NCI-H2081 treated with DMSO at 0.1 percent for 48 hours (cell line): ENCODE results near the gene TIMM44.
A peak's percentile ranks its signal among the peaks of the same experiment; 100 is the strongest.

Experiments used
- DNase-seq: peaks from one replicate; lab custom pipeline; 2025; lab: John Stamatoyannopoulos, UW

The TIMM44 gene, protein sequence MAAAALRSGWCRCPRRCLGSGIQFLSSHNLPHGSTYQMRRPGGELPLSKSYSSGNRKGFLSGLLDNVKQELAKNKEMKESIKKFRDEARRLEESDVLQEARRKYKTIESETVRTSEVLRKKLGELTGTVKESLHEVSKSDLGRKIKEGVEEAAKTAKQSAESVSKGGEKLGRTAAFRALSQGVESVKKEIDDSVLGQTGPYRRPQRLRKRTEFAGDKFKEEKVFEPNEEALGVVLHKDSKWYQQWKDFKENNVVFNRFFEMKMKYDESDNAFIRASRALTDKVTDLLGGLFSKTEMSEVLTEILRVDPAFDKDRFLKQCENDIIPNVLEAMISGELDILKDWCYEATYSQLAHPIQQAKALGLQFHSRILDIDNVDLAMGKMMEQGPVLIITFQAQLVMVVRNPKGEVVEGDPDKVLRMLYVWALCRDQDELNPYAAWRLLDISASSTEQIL

DNA sequence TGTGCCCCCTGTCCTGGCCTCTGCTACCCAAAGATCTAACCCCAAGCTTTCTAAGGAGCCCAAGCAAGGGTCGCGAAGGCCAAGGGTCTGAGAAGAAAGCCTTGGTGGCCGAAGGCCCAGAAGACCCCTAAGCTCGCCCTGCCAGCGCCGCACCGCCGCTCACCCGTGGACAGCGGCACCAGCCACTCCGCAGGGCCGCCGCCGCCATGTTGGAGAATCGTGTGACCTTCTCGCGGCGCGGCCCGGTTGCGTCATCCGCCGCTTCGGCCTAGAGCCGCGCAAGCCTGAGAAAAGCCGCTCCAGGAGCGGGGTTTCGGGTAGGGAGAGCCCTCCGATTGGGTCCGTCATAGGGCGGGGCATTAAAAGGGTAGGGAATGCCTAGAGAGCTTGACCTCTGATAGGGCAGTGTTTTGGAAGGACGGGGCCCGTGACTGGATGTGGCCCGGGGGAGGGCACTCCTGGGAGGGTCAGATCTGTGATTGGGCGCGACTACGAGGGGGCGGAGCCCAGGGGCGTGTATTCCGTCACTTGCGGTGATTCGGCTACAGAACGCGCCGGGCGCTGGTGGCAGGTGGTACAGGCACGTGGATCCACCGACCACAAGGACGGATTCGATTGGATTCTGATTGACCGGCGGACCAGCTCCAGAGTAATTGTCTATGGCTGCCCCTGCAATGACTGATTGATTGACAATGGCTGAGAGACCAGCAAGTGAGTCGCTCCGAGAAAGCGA is at the start of gene TIMM44:
Gene TIMM44 (minus strand): TSS at position 223 of the 733 bp plus-strand sequence. CDS start 15 bp downstream, at position 208.
- DNase-seq: peak; percentile 97

DNA sequence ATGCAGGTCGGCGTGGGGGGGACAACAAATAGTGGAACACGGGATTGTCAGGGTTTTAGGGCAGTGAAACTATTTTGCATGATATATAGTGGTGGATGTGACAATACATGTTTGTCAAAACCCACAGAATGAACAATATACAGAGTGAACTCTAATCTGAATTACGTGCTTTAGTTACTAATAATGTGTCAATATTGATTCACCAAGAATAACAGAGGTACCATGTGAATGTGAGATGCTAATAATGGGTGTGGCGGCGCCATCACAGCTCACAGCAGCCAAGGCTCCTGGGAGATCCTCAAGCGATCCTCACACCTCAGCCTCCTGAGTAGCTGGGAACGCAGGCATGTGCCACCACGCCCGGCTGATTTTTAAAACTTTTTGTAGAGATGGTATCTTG is 49.1 kb upstream of the TIMM44 start:
- DNase-seq: no peak

DNA sequence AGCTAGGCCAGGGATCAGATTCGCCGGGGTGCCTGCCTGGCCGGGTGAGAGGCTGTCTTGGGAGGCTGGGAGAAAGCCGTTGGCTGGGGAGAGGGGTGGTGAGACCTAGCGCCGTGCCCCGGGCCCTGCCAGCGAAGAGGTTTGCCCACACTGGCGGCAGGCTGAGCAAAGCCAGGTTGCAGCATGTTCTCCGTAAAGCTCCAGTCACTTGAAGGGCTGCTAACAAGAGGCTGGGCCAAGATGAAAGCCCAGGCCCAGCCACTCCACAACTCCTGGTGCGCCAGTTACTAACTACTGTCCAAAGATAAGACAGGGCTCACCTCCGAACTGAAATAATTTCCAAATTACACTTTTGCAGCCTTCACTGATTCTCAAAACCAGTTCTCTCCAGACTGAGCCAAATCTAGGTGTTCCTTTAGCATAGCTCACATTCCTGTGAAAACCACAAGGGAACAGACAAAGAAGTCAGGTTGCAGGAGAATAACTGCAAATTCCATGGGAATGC is 45.7 kb upstream of the TIMM44 start:
- no peak for DNase-seq

DNA sequence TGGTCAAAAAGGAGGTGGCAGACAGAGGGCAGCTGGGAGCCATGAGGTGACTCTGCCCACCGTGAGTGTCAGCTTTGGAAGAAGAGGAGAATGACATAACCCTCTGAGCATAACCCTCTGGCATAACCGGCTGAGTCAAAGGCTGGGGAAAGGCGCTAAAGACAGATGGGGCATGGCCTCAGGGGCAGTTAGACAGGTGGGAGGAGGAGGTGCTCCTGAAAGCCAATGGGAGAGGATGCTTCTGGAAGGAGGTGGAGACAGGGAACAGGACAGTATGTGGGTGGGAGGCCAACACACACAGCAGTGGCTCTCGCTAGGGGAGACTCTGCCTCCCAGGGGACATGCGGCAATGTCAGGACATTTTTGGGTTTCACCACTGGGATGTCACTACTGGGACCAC is 44.8 kb upstream of the TIMM44 start:
- DNase-seq: no peak

DNA sequence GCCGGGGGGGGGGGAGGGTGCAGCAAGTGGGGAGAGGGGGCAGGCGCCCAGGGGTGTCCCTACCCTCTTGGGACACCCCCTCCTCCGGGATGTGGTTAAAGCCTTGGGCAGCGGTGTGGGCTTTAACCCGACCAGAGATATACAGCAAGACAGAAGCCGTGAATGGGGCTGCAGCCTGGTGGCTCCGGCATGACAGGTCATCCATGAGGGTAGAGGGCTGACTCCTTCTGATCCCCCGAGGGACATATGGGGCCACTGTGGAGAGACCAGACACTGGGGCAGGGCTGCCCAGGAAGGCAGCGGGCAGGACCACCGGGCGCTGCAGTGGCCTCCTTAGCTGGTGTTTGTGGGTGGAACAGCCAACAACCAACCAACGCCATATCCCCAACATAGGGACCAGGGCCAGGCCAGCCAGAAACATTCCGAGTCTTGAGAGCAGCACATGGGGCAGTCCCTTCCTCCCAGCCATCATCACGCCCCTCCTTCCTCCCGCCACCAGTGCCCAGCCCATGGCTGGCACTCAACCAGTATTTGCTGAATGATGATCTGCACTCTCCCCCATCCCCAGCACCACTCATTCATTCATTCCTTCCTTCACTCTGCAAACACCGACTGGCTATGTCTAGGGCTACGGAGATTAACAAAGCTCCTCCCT is 43.8 kb upstream of the TIMM44 start:
- no peak for DNase-seq

DNA sequence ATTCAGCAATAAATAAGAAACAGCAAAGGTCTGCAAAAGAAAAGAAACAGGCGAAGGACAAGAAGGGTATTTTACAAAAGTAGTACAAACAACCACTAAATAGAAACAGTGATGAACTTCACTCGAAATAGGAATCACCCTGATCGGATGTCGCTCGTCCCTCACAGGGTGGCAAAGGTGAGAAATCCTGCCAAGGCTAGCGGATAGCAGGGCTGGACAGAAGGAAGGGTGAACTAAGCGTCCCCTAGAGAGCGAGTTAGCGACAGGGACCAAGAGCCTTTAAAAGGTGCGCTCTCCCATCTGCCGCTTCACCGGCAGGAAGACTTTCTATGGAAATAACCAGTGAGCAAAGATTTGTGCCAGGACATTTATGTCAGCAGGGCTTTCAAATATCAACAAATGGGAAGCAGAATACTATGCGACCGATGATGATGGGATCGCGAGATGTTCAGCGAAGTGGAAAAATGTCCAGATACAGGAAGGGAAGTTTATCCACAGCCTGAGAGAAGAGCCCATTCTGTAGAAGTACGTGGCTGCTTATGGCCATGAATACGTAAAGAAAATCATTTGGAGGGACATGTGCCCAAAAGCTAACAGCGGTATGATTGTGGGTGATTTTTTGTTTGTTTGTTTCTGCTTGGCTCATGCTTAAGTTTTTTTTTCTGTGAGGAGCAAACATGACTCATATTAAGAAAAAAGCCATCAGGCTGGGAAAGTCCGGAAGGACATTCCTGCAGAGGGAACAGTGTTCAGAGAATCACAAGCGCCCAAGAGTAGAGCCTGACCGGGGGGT is 43.1 kb upstream of the TIMM44 start:
- no peak for DNase-seq

DNA sequence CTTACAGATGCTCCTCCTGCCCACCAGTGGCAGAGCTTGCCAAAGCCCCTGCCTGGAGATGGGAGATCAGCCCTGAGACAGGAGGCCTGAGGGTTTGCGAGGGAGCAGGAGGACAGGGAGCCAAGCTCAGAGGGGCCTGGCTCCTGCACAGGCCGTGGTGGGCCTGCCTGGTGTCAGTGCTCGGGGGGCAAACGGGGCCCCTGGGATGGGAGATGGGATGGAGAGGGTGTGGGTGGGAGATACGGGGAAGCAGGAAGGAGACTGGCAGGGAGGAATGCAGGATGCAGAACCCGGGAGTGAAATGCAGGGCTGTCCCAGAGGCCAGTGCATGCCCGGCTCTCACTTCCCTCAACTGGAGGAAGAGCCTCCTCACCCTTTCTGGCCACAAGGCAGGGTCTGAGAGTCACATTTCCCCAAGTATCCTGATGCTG is 42.0 kb upstream of the TIMM44 start:
- no peak for DNase-seq

DNA sequence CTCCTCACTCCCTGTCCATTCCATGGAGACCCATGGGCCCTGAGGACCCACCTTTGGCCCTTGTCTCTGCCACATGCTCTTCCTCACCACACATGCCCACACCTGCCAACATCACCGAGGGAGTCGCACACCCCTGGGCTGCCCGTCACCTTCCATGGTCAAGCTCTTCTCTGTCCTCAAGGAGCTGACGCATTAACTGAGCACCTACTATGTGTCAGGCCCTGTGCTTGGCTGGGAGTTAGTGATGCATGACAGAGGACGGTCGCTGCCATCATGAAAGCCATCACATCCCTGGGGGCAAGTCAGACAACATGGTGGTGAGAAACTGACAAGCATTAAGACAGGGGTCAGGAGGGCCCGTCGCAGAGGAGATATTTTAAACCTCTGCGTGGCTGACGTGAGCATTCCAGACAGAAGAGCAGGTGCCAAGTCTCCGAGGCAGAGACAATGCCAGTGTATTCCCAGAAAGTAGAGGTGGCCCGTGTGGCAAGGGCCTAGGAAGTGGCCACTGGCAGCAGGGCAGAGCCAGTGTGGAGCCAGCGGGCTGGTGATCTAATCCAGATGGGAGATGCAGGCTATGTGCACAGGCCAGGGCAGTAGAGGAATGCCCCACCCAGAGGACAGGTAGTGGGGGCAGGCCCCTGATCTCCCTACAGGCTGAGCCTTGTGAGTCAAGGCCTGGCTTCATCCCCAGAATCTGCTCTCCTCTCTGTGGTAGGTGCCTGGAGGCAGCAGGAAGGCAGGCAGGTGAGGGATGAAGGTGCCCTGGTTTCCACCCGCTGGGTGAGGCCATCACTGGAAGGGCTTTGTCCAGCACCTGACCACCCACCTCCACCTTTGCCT is 40.8 kb upstream of the TIMM44 start:
- no peak for DNase-seq

DNA sequence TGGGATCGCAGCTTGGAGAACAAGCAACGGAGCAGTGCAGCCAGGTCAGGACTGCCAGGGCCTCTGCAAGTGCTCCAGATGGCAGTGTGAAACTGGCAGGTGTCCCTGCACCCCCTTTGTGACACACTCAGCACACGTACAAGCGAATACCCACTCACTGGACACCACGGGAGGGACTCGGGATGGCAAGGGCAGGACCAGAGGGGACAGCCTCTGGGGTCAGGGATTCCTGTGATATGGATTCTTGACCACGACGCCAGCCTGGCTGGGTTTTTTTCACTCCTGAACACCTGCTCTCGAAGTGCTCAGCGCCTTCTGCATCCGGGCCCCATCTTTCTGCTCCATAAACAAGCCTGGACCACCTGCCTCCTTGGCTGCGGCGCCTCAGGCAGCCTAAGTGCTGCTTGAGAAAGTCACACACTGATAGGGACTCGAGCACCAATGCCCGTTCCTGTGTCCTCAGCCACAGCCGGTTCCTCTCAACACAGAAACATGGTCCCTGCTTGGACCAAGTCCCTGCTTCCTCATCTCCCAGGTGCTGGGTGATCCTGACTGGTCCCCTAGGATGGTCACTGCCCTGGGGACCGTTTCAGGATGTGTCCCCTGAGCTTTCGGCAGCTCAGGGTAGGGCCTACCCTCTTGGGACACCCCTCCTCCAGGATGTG is 40.0 kb upstream of the TIMM44 start:
- DNase-seq: no peak

DNA sequence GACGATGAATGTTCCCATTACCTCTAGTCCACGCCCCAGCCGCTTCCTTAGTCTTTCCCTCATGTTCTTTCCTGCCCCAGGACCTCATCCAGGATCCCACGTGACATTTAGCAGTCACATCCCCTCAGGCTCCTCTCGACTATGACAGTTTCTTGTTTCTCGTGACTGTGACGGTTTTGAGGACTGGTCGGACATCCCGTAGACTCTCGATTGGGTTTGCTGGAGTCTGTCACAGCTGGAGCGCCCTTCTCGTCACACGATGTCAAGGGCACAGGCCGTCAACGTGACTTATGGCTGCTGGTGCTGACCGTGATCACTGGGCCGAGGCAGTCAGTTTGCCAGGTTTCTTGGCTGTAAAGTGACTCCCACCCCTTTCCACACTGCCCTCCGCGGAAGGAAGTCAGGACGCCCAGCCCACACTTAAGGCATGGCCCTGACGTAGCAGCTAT is 39.2 kb upstream of the TIMM44 start:
- DNase-seq: no peak

DNA sequence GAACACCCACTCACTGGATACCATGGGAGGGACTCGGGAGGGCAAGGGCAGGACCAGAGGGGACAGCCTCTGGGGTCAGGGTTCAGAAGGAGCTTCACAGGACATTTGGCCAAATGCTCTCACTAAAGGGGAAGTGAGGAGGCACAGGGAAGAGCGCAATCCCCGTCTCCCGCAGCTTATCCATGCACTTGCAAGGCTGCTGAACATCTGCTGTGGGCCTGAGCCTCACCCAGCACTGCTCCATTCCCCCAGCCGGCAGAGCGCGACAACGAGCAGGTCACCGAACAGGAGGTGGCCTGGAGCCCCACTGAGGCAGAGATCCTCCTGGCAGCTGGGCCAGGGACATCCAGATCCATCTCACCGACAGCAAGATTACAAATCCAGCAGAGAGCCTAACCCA is 38.6 kb upstream of the TIMM44 start:
- no peak for DNase-seq

DNA sequence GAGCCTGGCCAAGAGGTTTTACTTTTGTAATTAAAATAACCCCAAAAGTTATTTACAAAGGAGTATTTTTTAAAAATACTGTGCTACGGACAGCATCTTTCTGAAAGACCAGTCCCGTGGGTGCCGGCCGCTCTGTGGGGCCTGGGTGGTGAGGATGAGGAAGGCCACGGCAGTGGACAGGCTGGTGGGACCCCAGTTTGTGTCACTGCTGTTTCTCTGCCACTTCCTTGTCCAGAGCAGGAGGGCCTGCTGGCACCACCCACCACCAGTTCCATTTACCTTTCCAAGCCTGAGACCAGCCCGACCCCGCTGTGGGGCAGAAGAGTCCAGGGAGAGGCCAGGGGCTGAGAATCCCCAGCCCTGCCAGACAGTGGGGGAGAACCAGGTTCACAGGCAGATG is 38.2 kb upstream of the TIMM44 start:
- no peak for DNase-seq

DNA sequence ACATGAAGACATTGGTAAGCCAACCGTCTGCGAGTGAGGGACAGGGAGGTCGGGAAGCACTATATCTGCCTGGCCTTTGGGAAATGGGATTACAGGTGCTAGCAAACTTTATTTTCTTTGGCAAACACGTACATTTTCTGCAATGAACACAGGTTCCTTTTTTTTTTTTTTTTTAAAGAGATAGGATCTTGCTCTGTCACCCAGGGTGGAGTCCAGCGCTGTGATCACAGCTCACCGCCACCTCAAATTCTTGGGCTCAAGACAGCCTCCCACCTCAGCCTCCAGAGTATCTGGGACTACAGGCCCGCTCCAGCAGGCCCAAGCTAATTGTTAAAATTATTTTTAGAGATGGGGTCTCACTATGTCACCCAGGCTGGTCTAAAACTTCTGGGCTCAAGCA is 37.7 kb upstream of the TIMM44 start:
- no peak for DNase-seq

DNA sequence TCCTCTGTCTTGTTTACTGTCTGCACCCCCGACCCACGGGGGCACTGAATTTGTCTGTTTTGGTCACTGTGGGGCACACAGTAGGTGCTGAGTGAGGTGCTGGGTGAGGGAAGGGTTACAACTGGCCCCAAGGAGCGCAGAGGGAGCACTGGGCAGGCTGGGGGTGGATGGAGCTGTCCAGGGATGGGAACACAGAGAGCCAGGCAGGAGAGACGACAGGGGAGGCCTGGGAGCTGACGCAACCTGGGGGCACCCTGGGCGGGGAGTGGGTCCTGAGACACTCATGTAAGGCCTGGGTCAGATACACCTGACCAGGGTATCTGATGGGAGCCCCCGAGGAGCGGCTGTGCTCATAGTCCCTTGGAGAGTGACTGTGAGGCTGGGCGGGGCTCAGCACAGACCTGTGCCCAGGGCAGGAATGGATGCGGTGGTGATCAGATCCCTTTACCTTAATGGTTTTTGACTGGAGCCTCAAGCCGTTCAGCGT is 37.2 kb upstream of the TIMM44 start:
- DNase-seq: no peak

DNA sequence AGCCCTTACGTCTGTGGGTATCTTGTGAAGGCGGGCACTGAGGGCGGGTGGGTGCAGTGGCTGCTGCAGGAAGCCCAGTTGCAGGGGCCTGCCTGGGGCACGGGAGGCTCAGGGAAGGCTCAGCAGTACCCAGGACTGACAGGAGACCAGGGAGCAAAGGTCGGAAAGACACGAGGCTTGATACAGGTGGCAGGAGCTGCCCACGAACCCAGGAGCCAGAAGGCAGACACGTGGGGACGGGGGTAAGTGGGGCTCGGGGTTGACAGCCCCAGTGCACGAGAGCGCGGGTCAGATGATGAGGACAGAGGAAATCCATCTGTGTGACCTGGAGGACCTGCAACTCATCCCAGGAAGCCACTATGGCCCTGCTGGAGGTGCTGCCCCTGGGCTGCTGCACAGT is 36.7 kb upstream of the TIMM44 start:
- DNase-seq: no peak

DNA sequence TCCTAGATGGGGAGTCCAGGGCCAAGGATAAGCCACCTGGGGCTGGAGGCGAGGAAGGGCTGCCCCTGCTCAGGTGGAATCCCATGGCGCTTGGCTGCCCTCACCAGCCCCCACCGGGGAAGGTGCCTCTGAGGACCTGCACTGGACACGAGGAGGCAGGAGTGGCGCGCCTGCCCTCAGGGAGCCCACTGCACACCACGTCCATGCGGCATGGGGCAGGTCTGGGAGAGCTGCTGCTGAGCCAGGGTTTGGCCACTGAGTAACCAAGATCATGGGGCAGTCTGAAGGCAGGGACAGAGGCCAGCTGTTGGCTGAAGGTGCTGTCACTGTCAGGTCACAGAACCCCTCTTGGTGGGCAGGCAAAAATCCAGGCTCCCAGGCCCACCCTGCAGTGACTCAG is 36.1 kb upstream of the TIMM44 start:
- no peak for DNase-seq

DNA sequence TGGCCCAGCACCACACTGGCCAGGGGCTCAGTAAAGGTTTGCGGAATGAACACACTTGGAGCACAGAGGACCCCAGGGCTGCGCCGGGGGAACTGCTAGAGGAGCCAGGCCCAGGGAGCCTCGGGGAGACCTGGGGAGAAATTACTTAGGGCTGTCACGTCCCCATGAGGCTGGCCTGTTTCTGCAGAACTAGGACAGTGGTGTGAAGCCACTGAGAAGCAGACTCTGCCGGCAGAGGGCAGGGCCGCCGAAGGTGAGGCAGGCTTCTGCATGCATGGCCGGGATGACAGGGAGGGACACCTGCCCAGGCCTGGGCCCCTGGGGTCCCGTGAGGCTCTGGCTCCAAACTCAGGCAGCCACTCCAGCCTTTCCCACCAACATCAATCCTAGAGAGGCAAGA is 35.5 kb upstream of the TIMM44 start:
- DNase-seq: no peak

DNA sequence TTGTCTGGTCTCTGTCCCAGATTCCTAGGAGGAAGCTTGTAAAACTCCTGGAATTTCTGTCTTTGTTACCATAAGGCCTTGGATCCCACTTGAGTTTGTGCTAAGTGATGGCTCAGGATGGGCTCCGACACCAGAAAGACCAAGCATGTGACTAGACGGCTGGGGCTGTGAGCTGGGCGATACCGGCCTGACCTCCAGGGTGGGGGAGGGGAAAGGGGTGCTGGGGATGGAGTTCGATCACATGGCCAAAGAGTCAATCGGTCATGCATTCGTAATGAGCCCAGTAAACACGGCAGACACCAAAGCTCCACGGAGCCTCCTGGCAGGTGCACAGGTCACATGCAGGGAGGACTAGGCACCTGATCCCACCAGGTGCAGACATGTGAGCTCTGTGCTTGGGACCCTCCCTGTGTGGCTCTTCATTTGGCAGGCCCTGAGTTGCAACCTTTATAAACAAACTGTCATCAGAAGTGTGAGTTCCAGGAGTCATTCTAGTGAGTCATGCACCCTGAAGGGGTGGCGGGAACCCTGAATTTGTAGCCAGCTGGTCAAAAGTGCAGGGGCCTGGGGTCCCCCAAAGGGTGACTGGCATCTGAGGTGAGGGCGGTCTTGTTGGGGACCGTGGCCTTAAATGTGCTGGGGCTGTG is 34.8 kb upstream of the TIMM44 start:
- DNase-seq: no peak

DNA sequence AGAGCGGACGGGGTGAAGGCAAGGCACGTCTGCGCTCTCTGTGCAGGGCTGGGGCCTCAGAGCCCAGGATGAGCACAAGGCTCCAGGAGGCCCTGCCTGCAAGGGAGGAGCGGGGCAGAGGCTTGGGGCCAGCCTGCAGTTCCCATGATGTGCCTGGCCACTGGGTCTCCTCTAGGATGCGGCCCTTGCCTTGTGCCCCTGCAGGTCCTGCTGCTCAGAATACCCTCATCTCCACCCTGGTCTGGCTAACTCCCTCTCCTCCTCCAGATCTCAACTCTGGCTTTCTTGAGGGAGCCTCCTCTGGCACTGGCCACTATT is 34.2 kb upstream of the TIMM44 start:
- no peak for DNase-seq
